AG20443 (cell line): Measurements from ENCODE around the gene ZNF90.
"Not testable (repeated sequence)": the region's sequence is repeated elsewhere in the genome, so short reads cannot be mapped to it uniquely, and the experiment has no call there.

Experiments used
- DNase-seq: peaks from one replicate; pipeline ENCODE4 v3.0.0; 2012; ENCODE audit warnings: low spot score, mixed read lengths

Gene ZNF90

DNA sequence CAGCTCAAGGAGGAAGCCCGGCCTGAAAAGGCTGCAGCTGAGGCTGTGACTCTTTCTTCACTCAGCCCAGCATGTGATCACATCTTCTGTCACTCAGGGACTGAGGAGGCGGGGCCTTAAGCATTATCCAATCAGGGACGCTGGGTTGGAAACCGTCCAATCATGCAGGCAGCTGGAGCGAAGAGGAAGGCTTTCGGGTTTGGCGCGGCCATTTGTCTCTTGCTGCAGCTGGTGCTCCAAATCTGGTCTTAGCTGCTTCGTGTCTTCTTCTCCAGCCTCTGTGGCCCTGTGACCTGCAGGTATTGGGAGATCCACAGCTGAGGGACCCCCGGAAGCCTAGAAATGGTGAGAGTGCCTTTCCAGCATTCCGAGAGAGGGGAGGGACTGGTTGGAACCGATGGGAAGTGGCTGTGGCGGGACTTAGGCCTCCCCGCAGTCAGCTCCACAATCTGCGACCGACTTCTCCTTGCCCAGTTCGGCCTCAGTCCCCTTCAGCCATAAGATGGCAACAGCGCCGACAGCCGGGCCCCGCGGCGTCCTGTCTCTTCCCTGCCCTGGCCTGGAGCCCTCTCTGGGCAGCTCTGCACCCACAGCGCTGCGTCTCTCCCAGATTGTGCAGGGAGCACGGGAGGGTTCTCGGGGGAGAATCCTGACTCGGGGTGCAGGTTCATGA, at the start of gene ZNF90:
TSS of gene ZNF90 (plus strand) at position 210 of the 673 bp plus-strand sequence. CDS start at position 343, 133 bp downstream.
- DNase-seq: peak; percentile 89

GRCh38 chr19:20028611-20029010, 49.2 kb upstream of the ZNF90 start:
- no peak for DNase-seq

DNA sequence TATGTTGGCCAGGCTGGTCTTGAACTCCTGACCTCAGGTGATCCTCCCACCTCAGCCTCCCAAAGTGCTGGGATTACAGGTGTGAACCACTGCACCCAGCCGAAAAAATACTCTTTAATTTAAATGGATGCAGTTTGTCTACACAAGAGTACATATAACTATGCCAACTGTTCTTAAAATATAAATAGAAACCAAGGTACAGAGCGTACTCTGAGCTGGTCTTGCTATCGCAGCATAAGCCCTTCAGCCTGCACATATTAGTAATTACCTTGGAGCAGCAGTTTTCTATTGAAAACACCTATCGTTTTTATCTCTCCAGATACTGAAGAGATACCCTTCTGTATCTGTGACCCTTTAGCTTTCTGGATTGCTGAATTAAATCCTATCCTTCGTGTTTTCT, 41.9 kb upstream of the ZNF90 start:
- DNase-seq: no peak

DNA sequence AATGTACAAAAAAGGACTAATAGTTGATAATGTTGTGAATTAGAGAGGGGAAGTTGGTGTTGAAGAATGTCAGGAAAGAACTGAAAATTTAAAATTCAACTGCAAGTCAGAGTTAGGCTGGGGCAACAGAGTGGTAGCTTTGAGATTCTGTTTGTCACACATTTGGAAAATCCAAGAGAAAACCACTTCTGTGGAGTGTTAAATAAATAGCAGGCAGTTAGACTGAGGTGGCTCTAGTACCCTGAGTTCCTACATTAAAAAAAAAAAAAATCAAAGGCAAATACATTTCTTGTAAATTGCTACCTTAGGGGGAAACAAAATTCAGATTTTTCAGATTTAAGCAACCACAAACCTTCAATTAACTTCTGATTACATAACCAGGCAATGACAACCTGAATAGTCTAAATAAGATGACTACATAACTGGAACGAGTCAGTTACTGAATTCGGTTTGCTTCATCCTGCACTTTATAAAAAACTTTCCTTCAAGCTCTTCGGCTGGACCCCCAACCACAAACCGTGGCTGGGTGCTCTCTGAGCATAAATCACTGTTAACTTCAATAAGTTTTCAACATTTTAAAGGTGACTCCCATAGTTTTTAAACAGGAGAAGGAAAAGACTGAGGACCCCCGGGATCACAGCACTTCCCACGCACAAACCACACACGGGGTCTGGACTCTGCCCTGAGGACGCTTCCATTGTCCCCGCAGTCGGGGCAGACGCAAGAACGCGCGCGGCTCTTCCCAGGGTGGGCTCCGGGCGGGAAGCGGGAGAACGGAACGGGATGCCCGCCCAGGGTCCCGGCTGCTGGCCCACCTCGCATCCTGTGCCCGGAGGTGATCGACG, 39.2 kb upstream of the ZNF90 start:
- peak; percentile 14 for DNase-seq

- DNase-seq: peak; percentile 98
Observed at GRCh38 chr19:20039203-20039723, 38.5 kb upstream of the ZNF90 start, which contains the start of gene ZNF682. Gene ZNF682 (minus strand): TSS chr19:20039505. CDS start chr19:20039345, 160 bp downstream.

DNA sequence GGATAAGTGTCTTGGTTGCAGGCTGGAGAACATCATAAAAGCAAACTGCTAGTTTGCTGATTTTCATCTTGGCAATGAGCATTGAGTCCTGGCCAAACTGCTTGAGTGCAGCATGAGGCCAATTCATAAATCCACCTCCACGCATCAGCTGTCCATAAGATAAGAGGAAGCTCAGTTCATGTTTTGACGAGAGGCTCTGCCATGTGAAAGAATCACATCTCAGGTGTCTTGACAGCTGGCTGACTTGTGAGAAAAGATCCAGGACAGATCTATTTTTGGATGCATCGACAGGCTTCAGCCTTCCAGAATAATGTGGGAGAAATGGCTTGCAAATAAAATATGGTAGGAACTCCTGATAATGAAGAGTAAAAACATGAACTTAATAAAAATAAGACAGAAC, 33.1 kb upstream of the ZNF90 start:
- DNase-seq: no peak

- not testable (repeated sequence) for DNase-seq
Observed at GRCh38 chr19:20045742-20046141, 32.1 kb upstream of the ZNF90 start.

GRCh38 chr19:20051841-20052768, 25.7 kb upstream of the ZNF90 start:
- DNase-seq: peak; percentile 93

DNA sequence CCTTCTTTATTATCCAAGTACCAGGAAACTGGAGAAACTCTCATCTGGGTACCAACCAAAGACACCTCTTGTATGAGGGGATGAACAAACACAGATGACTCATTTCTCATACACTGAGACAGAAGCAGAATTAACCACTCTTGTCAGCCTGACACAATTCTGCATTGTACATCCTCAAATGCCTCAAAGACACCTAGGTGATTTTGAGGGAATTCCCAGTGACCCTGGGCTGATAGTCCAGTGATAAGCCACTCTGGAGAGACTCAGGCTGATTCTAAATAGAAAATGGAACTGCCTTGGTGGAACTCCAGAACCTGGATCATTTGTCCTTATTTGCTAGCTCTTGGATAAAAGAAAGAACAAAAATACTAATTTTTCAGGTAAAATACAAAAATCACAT, 19.1 kb upstream of the ZNF90 start:
- not testable (repeated sequence) for DNase-seq

DNA sequence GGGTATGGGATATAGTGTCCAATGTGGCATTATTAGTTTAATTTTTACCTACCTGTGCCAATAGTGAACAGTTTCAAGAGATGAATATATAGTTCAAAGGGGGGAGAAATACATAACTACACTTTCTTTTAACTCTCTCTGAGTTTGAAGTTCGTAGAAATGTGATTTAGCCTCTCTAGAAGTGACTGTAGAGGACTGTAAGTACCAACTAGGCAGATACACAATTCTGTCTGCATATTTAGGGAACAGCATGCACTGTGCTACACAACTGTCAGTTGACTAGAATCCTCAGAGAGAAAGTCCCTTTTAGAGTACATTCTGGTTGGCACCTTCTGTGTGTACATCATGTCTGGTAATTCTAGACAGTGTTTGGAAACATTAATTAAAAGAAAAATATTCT, 17.5 kb upstream of the ZNF90 start:
- no peak for DNase-seq

DNA sequence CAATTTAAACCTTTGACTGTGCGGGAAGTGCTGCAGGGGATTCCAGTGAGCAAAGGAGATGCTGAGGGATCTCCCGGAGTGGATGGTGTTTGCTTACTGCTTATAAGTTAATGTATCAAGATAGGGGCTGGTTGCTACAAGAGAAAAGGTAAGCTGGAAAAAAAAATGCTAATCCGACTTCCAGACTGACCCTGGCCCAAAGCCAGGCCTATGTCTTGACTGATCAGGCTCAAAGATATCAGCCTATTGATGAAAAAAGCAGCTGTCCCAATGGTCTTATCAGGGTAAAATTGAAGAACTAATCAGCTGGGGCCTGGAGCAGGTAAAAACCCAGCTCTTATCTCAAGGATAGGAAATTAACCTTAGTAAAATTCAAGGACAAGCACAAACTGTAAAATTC, 10.9 kb upstream of the ZNF90 start:
- no peak for DNase-seq

GRCh38 chr19:20067943-20068342, 9.9 kb upstream of the ZNF90 start:
- no peak for DNase-seq

GRCh38 chr19:20068559-20068958, 9.2 kb upstream of the ZNF90 start:
- not testable (repeated sequence) for DNase-seq

- DNase-seq: no peak
Observed at GRCh38 chr19:20070691-20071090, 7.1 kb upstream of the ZNF90 start.

DNA sequence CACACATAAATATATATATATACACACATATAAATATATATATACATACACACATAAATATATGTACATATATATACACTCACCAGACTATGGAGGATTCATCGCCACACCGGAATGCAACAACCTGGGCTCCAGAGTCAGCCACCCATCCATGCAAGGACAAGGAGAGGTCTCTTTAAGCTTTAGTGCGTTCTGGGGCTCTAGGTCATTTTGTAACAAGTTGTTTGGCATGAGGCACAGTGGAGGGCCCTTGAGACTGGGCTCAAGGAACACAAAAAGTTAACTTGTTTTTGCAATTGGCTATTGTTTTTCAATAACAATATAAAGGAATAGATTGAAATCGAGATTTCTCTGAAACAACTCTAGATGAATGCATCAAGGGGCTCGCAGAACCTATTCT, 4.9 kb upstream of the ZNF90 start:
- no peak for DNase-seq

- peak; percentile 14 for DNase-seq
Observed at GRCh38 chr19:20078581-20079031, 806 bp downstream of the ZNF90 start.

- DNase-seq: no peak
Observed at GRCh38 chr19:20079476-20079875, 1.7 kb downstream of the ZNF90 start.

DNA sequence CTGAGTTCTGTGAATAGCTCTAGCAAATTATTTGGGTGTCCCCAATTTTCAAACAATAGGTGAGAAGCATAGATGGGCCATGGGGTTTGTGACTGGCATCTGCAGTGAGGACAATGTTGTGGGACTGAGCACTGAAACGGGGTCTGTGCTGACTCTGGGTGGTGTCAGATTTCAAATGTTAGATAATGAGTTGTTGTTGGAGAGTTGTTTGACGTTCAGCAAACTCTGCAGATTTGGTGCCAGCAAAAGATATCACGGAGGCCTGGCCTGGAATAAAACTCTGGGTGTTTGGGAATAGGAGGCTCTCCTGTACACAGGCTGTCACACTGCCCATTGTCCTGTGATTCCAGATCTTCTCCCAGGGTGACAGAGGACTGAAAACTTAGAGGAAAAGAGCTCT, 2.9 kb downstream of the ZNF90 start:
- no peak for DNase-seq

GRCh38 chr19:20082232-20082833, 4.5 kb downstream of the ZNF90 start:
- DNase-seq: not testable (repeated sequence)

DNA sequence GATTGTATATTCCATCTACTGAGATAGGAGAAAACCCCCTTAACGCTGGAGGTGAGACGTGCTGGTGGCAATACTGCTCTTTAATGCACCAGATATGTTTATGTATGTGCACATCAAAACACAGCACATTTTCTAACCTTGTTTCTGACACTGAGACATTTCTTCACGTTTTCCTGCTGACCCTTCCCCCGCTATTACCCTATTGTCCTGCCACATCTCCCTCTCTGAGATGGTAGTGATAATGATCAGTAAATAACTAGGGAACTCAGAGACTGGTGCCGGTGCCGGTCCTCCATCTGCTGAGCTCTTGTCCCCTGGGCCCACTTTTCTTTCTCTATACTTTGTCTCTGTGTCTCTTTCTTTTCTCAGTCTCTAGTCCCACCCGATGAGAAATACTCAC, 5.1 kb downstream of the ZNF90 start:
- DNase-seq: not testable (repeated sequence)

DNA sequence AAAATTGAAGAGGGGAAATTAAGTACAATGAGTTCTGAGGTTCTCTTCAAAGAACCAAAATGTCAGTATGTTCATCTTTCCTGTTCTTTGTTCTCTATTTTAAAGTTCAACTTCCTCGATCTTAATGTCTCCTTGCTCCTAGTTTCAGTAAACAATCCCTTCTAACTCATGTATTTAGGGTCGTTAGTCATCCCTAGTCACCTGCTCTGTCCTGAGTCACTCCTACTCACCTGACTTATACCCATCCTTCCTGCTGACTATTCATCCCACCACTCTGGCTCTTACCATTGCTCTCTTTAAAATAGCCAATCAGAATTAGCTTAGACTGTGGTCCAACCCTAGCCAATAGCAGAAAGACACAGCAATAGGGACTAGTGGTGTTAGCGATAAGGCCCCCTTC, 24.3 kb downstream of the ZNF90 start:
- DNase-seq: no peak
